GM12878 (cell line): Measurements from ENCODE around the gene TPP2. TPM values are rescaled to one million over a fixed set of nuclear protein-coding genes. Genes with fewer than 3 reads are reported as not detected.

ENCODE experiments used
- ATAC-seq: fragments of 200-7000 bp; cut with Tn5 transposase; 3 replicates; pipeline ENCODE4 v1.9.1; 2020; ENCODE audit warnings: mild to moderate bottlenecking, moderate library complexity
- BruUV-seq: library from RNA; stranded (reverse); fragments of 400-500 nt; replicated peaks from 2 replicates; lab custom pipeline; 2021; lab: Mats Ljungman, UMichigan
- CTCF ChIA-PET: fragments of 300-600 bp; sonication (Branson Sonifier 250); formaldehyde crosslinking; extraction: SDS; loops from one replicate; lab custom pipeline; 2021; ENCODE audit warnings: inconsistent platforms; lab: Yijun Ruan, JAX
- POLR2A ChIA-PET: fragments of 350-600 bp; formaldehyde crosslinking; extraction: SDS; loops from one replicate; lab custom pipeline; 2021; ENCODE audit warnings: inconsistent platforms; lab: Charles Lee
- RAD21 ChIA-PET: fragments of 300-600 bp; sonication (Branson Sonifier 250); formaldehyde crosslinking; loops from one replicate; lab custom pipeline; 2023; ENCODE audit warnings: antibody characterized with exemption; ENCODE audit not compliant: unreplicated experiment; lab: Charles Lee
- SMC1A ChIA-PET: fragments of 300-600 bp; sonication (Branson Sonifier 250); formaldehyde crosslinking; loops from one replicate; lab custom pipeline; 2023; ENCODE audit not compliant: unreplicated experiment, uncharacterized antibody; lab: Charles Lee
- DNase-seq: peaks from one replicate; pipeline ENCODE4 v3.0.0-alpha.2; 2011; ENCODE audit warnings: low read depth, low spot score
- FAIRE-seq: peaks from 3 replicates; lab custom pipeline; 2011; peaks lifted over from hg19 to GRCh38; lab: Jason Lieb, UNC
- H2AFZ ChIP-seq: 2 replicates; pipeline ENCODE4 v1.6.0; 2011; ENCODE audit warnings: low read depth, low read length, control low read depth; ENCODE audit not compliant: control insufficient read depth
- H3K27ac ChIP-seq: 2 replicates; pipeline ENCODE4 v1.5.1; 2011; ENCODE audit warnings: control low read depth; ENCODE audit not compliant: control insufficient read depth, insufficient read depth
- H3K27me3 ChIP-seq, 2 experiments: replicated peaks in 1 of 2; 2 replicates each; pipeline versions ENCODE4 v1.6.0 to v1.6.1; 2011; ENCODE audit warnings: low read length in 1 of 2; ENCODE audit not compliant: control insufficient read depth in 2 of 2, insufficient read depth in 2 of 2
- H3K36me3 ChIP-seq, 2 experiments: 2 replicates each; pipeline ENCODE4 v1.5.1; 2011; ENCODE audit warnings: low read length in 1 of 2; ENCODE audit not compliant: control insufficient read depth in 2 of 2, insufficient read depth in 2 of 2
- H3K4me1 ChIP-seq: 2 replicates; pipeline ENCODE4 v1.6.1; 2011; ENCODE audit warnings: mild to moderate bottlenecking, low read length, moderate library complexity, mixed read lengths; ENCODE audit not compliant: control insufficient read depth, insufficient read depth
- H3K4me2 ChIP-seq: 2 replicates; pipeline ENCODE4 v1.6.0; 2011; ENCODE audit warnings: control low read depth; ENCODE audit not compliant: control insufficient read depth, insufficient read depth
- H3K4me3 ChIP-seq: fragments of 200-600 bp; sonication (generic); 2 replicates; pipeline ENCODE4 v1.5.1; 2016
- H3K79me2 ChIP-seq: 2 replicates; pipeline ENCODE4 v1.6.0; 2011; ENCODE audit warnings: low read length; ENCODE audit not compliant: control insufficient read depth, insufficient read depth
- H3K9ac ChIP-seq: 2 replicates; pipeline ENCODE4 v1.8.0; 2011; ENCODE audit warnings: low read length, control low read depth, mixed read lengths; ENCODE audit not compliant: control insufficient read depth, insufficient read depth
- H3K9me3 ChIP-seq: replicated peaks from 3 replicates; pipeline ENCODE4 v1.5.1; 2011; ENCODE audit warnings: mild to moderate bottlenecking, low read length; ENCODE audit not compliant: control insufficient read depth, insufficient read depth
- H4K20me1 ChIP-seq: 2 replicates; pipeline ENCODE4 v1.6.0; 2011; ENCODE audit not compliant: control insufficient read depth, insufficient read depth
- ASH2L ChIP-seq: fragments of 300-600, 200-600 bp; sonication (generic); IDR thresholded peaks from 2 replicates; pipeline ENCODE4 v1.6.1; 2017; ENCODE audit warnings: low read depth, mild to moderate bottlenecking, borderline replicate concordance
- ATF7 ChIP-seq: fragments of 450-650 bp; IDR thresholded peaks from 2 replicates; pipeline ENCODE4 v1.6.1; 2016; ENCODE audit warnings: low read depth, mild to moderate bottlenecking
- ETV6 ChIP-seq, 2 experiments: fragments of 450-650 bp in 1 of 2; IDR thresholded peaks in 1 of 2; conservative IDR thresholded peaks in 1 of 2; 2 replicates each; pipeline ENCODE4 v1.6.1; 2014; ENCODE audit warnings: antibody characterized with exemption in 1 of 2, borderline replicate concordance in 1 of 2, low read depth in 1 of 2, mild to moderate bottlenecking in 1 of 2, moderate library complexity in 1 of 2
- HDGF ChIP-seq: fragments of 450-650 bp; IDR thresholded peaks from 2 replicates; pipeline ENCODE4 v1.6.1; 2016; ENCODE audit warnings: antibody characterized with exemption
- JUNB ChIP-seq: IDR thresholded peaks from 2 replicates; pipeline ENCODE4 v1.6.1; 2016; ENCODE audit warnings: antibody characterized with exemption, mild to moderate bottlenecking
- KDM1A ChIP-seq: fragments of 200-600 bp; sonication (generic); IDR thresholded peaks from 2 replicates; pipeline ENCODE4 v1.6.1; 2016; ENCODE audit warnings: borderline replicate concordance
- NFYB ChIP-seq: IDR thresholded peaks from 2 replicates; pipeline ENCODE4 v1.6.1; 2011; ENCODE audit warnings: low read depth, mild to moderate bottlenecking, low read length, improper control_type of control experiment, moderate library complexity; ENCODE audit not compliant: insufficient read depth
- PAX8 ChIP-seq: fragments of 450-650 bp; IDR thresholded peaks from 2 replicates; pipeline ENCODE4 v1.6.1; 2017; ENCODE audit warnings: mild to moderate bottlenecking, moderate library complexity
- RB1 ChIP-seq: fragments of 450-650 bp; formaldehyde crosslinking; IDR thresholded peaks from 2 replicates; pipeline ENCODE4 v1.6.1; 2017; ENCODE audit warnings: mild to moderate bottlenecking, borderline replicate concordance
- SMARCA5 ChIP-seq: fragments of 450-650 bp; IDR thresholded peaks from 2 replicates; pipeline ENCODE4 v1.6.1; 2017; ENCODE audit warnings: mild to moderate bottlenecking
- STAT1 ChIP-seq: fragments of 450-650 bp; conservative IDR thresholded peaks from 2 replicates; pipeline ENCODE4 v1.6.1; 2014; ENCODE audit warnings: antibody characterized with exemption, mild to moderate bottlenecking
- SUPT20H ChIP-seq: IDR thresholded peaks from 2 replicates; pipeline ENCODE4 v1.6.1; 2011; ENCODE audit warnings: low read depth, mild to moderate bottlenecking, low read length, moderate library complexity, borderline replicate concordance; ENCODE audit not compliant: control insufficient read depth
- TCF3 ChIP-seq: IDR thresholded peaks from 2 replicates; pipeline ENCODE4 v1.6.1; 2012; ENCODE audit warnings: low read depth, mild to moderate bottlenecking, low read length, borderline replicate concordance; ENCODE audit not compliant: insufficient read depth
- WGBS: methylation state at CpG from one replicate; pipeline ENCODE4 v1.1.6; 2016; ENCODE audit warnings: low lambda C conversion rate; ENCODE audit not compliant: insufficient replicate concordance, insufficient coverage; ENCODE audit errors: missing lambda C conversion rate; 5-methylcytosine and 5-hydroxymethylcytosine counted together
- in situ Hi-C: fragments of 300-500 bp; cut with MboI; formaldehyde crosslinking; loops from 9 replicates; pipeline ENCODE4 v1.14.3; 2018; ENCODE audit warnings: mixed read lengths
- intact Hi-C: fragments of 100-400 bp; cut with micrococcal nuclease; formaldehyde crosslinking; loops from one replicate; pipeline ENCODE4 v1.14.2; 2022; ENCODE audit not compliant: unreplicated experiment
- polyA plus RNA-seq, 11 experiments: library from polyadenylated mRNA; depleted of rRNA in 4 of 11; unstranded in 6 of 11; stranded (reverse) in 5 of 11; fragments of >200 nt; fragmentation: Nextera tagmentation in 4 of 11; fragmentation: Illumina TruSeq in 1 of 11; extraction: Ambion mirVana in 4 of 11; extraction: Trizol in 1 of 11; gene quantifications; 1 replicate in 1 of 11; 2 replicates in 10 of 11; pipeline versions ENCODE4 v1.2.1 to v1.2.3, GENCODE V29; 2011 to 2016; ENCODE audit warnings: inconsistent platforms in 2 of 11, missing spikeins in 2 of 11, low read depth in 1 of 11
- total RNA-seq, 4 experiments: library from RNA; depleted of rRNA in 3 of 4; stranded (reverse); fragments of >200 nt in 3 of 4; fragmentation: Illumina TruSeq in 1 of 4; extraction: Trizol in 1 of 4; gene quantifications; 2 replicates each; pipeline versions ENCODE4 v1.2.1 to v1.2.3, GENCODE V29; 2013 to 2021
- TF ChIP-seq, protein P1 (sequence below): fragments of 450-650 bp; conservative IDR thresholded peaks from 2 replicates; pipeline ENCODE4 v1.6.1; 2017; ENCODE audit warnings: mild to moderate bottlenecking, moderate library complexity
- TF ChIP-seq, protein P2 (sequence below): IDR thresholded peaks from 2 replicates; pipeline ENCODE4 v1.6.1; 2012; ENCODE audit warnings: low read length, inconsistent platforms
- TF ChIP-seq, protein P3 (sequence below), 3 experiments: IDR thresholded peaks in 2 of 3; conservative IDR thresholded peaks in 1 of 3; 2 replicates each; pipeline ENCODE4 v1.5.1; 2011; ENCODE audit warnings: low read depth in 3 of 3, low read length in 3 of 3, mild to moderate bottlenecking in 3 of 3, control low read depth in 2 of 3, moderate library complexity in 2 of 3, inconsistent platforms in 1 of 3, mixed read lengths in 1 of 3; ENCODE audit not compliant: control insufficient read depth in 2 of 3, insufficient read depth in 1 of 3; ENCODE audit errors: extremely low read depth in 1 of 3

Gene TPP2
- total and polyA plus RNA-seq, 10 of the 15 experiments (the other 5 are each of a cell fraction or from before 2014, with no cell fraction given) = 18.4 to 82.3 (median 55.4) TPM

GRCh38 chr13:102701331-102701730, 104.5 kb downstream of the TPP2 start (continued):
- TF ChIP-seq PAX8 (no peak), TCF3 (no peak)

GRCh38 chr13:102702965-102703725, 106.4 kb downstream of the TPP2 start:
- POLR2A ChIA-PET = no interaction called here
- H3K79me2 ChIP-seq = no peaks in the 10 kb centered on the region
- 65% methylated on average over 8 of the region's 8 CpGs for WGBS
- no peaks in the 10 kb centered on the region for H3K36me3 ChIP-seq
- DNase-seq = no peak
- intact Hi-C loops = no loop called here
- H3K27ac ChIP-seq = no peak overlapping the region
- no peak overlapping the region for H3K9ac ChIP-seq
- ATAC-seq = no peak
- BruUV-seq = no TSS peak
- RAD21 ChIA-PET = no interaction called here
- in situ Hi-C loops = no loop called here
- no peak overlapping the region for H3K4me3 ChIP-seq
- SMC1A ChIA-PET = interaction anchor here (1.3 kb wide), 1 partner anchor 24 kb away, joined by 3 read pairs; no protein-coding TSS in a partner anchor
- H2AFZ ChIP-seq = no peak overlapping the region
- no peaks in the 10 kb centered on the region for H4K20me1 ChIP-seq
- H3K9me3 ChIP-seq = no peaks in the 10 kb centered on the region
- CTCF ChIA-PET = no interaction called here
- FAIRE-seq = no peak
- no peak overlapping the region for H3K4me2 ChIP-seq
- no peaks in the 10 kb centered on the region for H3K4me1 ChIP-seq
- no peak for TF ChIP-seq NFYB
- TF ChIP-seq, protein P1, sequence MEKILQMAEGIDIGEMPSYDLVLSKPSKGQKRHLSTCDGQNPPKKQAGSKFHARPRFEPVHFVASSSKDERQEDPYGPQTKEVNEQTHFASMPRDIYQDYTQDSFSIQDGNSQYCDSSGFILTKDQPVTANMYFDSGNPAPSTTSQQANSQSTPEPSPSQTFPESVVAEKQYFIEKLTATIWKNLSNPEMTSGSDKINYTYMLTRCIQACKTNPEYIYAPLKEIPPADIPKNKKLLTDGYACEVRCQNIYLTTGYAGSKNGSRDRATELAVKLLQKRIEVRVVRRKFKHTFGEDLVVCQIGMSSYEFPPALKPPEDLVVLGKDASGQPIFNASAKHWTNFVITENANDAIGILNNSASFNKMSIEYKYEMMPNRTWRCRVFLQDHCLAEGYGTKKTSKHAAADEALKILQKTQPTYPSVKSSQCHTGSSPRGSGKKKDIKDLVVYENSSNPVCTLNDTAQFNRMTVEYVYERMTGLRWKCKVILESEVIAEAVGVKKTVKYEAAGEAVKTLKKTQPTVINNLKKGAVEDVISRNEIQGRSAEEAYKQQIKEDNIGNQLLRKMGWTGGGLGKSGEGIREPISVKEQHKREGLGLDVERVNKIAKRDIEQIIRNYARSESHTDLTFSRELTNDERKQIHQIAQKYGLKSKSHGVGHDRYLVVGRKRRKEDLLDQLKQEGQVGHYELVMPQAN = no peak
- no peak for TF ChIP-seq ATF7
- no peak for TF ChIP-seq STAT1
- no peak for TF ChIP-seq JUNB
- TF ChIP-seq KDM1A = no peak
- TF ChIP-seq SUPT20H = no peak
- TF ChIP-seq, protein P2, sequence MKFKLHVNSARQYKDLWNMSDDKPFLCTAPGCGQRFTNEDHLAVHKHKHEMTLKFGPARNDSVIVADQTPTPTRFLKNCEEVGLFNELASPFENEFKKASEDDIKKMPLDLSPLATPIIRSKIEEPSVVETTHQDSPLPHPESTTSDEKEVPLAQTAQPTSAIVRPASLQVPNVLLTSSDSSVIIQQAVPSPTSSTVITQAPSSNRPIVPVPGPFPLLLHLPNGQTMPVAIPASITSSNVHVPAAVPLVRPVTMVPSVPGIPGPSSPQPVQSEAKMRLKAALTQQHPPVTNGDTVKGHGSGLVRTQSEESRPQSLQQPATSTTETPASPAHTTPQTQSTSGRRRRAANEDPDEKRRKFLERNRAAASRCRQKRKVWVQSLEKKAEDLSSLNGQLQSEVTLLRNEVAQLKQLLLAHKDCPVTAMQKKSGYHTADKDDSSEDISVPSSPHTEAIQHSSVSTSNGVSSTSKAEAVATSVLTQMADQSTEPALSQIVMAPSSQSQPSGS = no peak
- TF ChIP-seq ETV6 (conservative IDR thresholded peaks at IDR 0.05 in 1 of 2, IDR thresholded peaks at IDR 0.05 in 1 of 2; ENCODE audit: borderline replicate concordance in 1 of 2, low read depth in 1 of 2) = no peak
- no peak for TF ChIP-seq ASH2L
- no peak for TF ChIP-seq RB1
- no peak for TF ChIP-seq SMARCA5
- TF ChIP-seq, protein P3, sequence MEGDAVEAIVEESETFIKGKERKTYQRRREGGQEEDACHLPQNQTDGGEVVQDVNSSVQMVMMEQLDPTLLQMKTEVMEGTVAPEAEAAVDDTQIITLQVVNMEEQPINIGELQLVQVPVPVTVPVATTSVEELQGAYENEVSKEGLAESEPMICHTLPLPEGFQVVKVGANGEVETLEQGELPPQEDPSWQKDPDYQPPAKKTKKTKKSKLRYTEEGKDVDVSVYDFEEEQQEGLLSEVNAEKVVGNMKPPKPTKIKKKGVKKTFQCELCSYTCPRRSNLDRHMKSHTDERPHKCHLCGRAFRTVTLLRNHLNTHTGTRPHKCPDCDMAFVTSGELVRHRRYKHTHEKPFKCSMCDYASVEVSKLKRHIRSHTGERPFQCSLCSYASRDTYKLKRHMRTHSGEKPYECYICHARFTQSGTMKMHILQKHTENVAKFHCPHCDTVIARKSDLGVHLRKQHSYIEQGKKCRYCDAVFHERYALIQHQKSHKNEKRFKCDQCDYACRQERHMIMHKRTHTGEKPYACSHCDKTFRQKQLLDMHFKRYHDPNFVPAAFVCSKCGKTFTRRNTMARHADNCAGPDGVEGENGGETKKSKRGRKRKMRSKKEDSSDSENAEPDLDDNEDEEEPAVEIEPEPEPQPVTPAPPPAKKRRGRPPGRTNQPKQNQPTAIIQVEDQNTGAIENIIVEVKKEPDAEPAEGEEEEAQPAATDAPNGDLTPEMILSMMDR (IDR thresholded peaks at IDR 0.05 in 2 of 3, conservative IDR thresholded peaks at IDR 0.05 in 1 of 3; ENCODE audit: control insufficient read depth in 2 of 3, extremely low read depth in 1 of 3, insufficient read depth in 1 of 3, low read depth in 3 of 3, low read length in 3 of 3) = no peak
- TF ChIP-seq HDGF = no peak
- H3K27me3 ChIP-seq = no peaks in the 10 kb centered on the region
